Naive B cell (primary cell): ENCODE data around the gene SMARCB1. TPM values are rescaled to one million over a fixed set of nuclear protein-coding genes. Genes with fewer than 3 reads are reported as not detected.

ENCODE experiments used
- ATAC-seq, 2 donors: fragments of 150-1000 bp; cut with Tn5 transposase; 2 replicates each; pipeline ENCODE4 v1.10.0; 2021; ENCODE audit warnings: low read depth in 2 of 2, mild to moderate bottlenecking in 2 of 2, moderate library complexity in 2 of 2
- DNase-seq: peaks from one replicate; pipeline ENCODE4 v3.0.0; 2022
- H3K27ac Mint-ChIP-seq, 6 donors: one replicate each; pipeline ENCODE4 v1.8.0; 2020 to 2022; ENCODE audit warnings: mild to moderate bottlenecking in 6 of 6, mixed read lengths in 6 of 6, moderate library complexity in 5 of 6, inconsistent platforms in 2 of 6
- H3K27me3 Mint-ChIP-seq, 3 donors: one replicate each; pipeline ENCODE4 v1.8.0; 2021 to 2022; ENCODE audit warnings: mixed read lengths in 3 of 3, mild to moderate bottlenecking in 1 of 3
- H3K36me3 Mint-ChIP-seq, 2 donors: one replicate each; pipeline ENCODE4 v1.8.0; 2020 to 2022; ENCODE audit warnings: mixed read lengths in 2 of 2, inconsistent platforms in 1 of 2, mild to moderate bottlenecking in 1 of 2
- H3K4me1 Mint-ChIP-seq, 3 donors: one replicate each; pipeline ENCODE4 v1.8.0; 2020 to 2022; ENCODE audit warnings: mixed read lengths in 3 of 3, inconsistent platforms in 1 of 3, mild to moderate bottlenecking in 1 of 3, moderate library complexity in 1 of 3
- H3K4me3 Mint-ChIP-seq, 8 donors: one replicate each; pipeline ENCODE4 v1.8.0; 2020 to 2022; ENCODE audit warnings: mild to moderate bottlenecking in 8 of 8, mixed read lengths in 8 of 8, moderate library complexity in 8 of 8, inconsistent platforms in 2 of 8
- H3K9me3 Mint-ChIP-seq, 7 donors: one replicate each; pipeline ENCODE4 v1.8.0; 2020 to 2022; ENCODE audit warnings: mixed read lengths in 7 of 7, mild to moderate bottlenecking in 5 of 7, inconsistent platforms in 2 of 7, moderate library complexity in 1 of 7
- polyA plus RNA-seq, 6 donors: library from polyadenylated mRNA; unstranded; fragments of 300-500 nt; fragmentation: Illumina TruSeq; gene quantifications; one replicate each; pipeline ENCODE4 v1.2.3, GENCODE V29; 2021; ENCODE audit warnings: low read depth in 6 of 6

Gene SMARCB1
- polyA plus RNA-seq, 6 donors from 2014 or later: 73.0 to 90.9 (median 78.1) TPM

- DNase-seq (no peak), ATAC-seq (no peak)
- H3K9me3 Mint-ChIP-seq: no peaks in the 10 kb centered on the region
- peak overlapping the region in 3 of 6 donors; percentile 37 to 89 (median 75) for H3K27ac Mint-ChIP-seq
- H3K4me3 Mint-ChIP-seq: peak overlapping the region; percentile 71 to 94 (median 90)
- H3K4me1 Mint-ChIP-seq: peaks cover 51 to 77% (median 76%) of the 10 kb centered on the region in 3 donors
- no peaks in the 10 kb centered on the region for H3K36me3 Mint-ChIP-seq
- H3K27me3 Mint-ChIP-seq: no peaks in the 10 kb centered on the region
Observed at GRCh38 chr22:23767303-23767672, 19.5 kb upstream of the SMARCB1 start.

DNA sequence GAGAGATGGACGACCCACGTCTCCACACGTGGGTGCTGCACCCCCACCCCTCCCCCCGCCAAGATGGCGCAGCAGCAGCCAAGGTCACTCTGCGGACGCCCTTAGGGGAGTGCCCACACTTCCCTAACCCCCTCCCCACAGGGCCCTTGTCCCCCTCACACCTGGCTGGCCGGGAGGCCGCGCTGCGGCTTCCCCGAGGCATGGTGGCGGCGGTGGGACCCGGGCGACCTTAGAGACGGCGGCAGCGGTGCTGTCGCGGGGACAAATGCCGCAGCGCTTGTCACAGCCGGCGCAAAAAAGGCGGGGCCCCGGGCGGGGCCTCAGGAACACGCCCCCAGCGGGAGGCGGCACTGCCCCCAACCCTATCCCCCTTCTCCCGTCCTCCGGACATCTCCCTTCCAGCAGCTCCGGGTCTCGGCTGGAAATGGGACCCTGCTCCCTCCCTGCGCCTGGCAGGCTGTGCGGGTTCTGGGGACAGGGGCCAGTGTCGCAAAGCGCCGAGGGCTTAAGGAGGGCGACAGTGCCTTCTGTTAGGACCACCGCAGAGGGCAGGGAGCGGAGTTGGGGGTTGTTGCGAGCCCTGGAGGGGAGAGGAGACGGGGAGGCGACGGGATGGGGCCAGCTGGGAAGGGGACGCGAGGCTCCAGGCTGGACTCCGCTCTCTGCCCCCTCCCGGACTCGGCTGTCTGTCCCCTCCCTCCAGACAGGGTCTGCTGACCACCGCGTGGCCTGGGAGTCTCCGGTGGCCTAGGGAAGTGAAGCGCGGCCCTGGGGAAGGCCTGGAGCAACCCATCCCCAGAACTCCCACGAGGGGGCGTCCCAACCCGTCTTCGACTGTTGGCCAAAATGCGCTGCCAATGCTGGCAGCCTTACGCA is 18.9 kb upstream of the SMARCB1 start, which contains the start of gene CHCHD10:
TSS of gene CHCHD10 (minus strand) at position 300 of the 876 bp plus-strand sequence. CDS start at position 202, 98 bp downstream.
- Mint-ChIP-seq H3K36me3 (no peaks in the 10 kb centered on the region), H3K27me3 (no peaks in the 10 kb centered on the region), H3K4me1 (peaks cover 46 to 73% (median 73%) of the 10 kb centered on the region in 3 donors), H3K4me3 (peak within 1 kb of the TSS; percentile 84 to 94 (median 90)), H3K9me3 (no peaks in the 10 kb centered on the region), H3K27ac (peak within 1 kb of the TSS in 5 of 6 donors; percentile 87 to 92 (median 91))
- DNase-seq: peak; percentile 78
- ATAC-seq: peak; percentile 64 to 66

GRCh38 chr22:23769321-23769965 is 17.3 kb upstream of the SMARCB1 start:
- H3K4me3 Mint-ChIP-seq: peak overlapping the region; percentile 83 to 94 (median 88)
- ATAC-seq (no peak), DNase-seq (no peak)
- H3K27me3 Mint-ChIP-seq: no peaks in the 10 kb centered on the region
- peaks cover 42 to 71% (median 66%) of the 10 kb centered on the region in 3 donors for H3K4me1 Mint-ChIP-seq
- H3K36me3 Mint-ChIP-seq: no peaks in the 10 kb centered on the region
- H3K9me3 Mint-ChIP-seq: no peaks in the 10 kb centered on the region
- H3K27ac Mint-ChIP-seq: peak overlapping the region in 4 of 6 donors; percentile 67 to 92 (median 71)

DNA sequence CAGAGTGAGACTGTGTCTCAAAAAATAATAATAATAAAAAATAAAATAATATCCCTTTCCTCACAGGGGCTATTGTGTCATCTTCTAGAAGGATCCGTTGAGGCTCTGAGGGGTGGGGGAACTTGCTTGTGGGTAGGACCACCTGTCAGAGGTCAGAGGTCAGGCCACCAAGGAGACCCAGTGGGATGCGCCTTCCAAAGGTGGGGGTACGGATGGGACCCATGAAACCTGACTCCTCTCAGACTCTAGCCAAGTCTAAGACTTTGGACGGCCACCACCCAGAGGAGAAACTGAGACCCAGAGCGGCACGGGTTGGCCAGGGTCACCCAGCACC is 14.5 kb upstream of the SMARCB1 start:
- Mint-ChIP-seq H3K27ac (peak overlapping the region in 4 of 6 donors; percentile 56 to 69 (median 62)), H3K4me1 (peaks cover 36 to 64% (median 59%) of the 10 kb centered on the region in 3 donors), H3K9me3 (no peaks in the 10 kb centered on the region), H3K36me3 (no peaks in the 10 kb centered on the region), H3K4me3 (peak overlapping the region; percentile 61 to 90 (median 84)), H3K27me3 (no peaks in the 10 kb centered on the region)
- ATAC-seq (no peak), DNase-seq (no peak)

GRCh38 chr22:23772649-23773473 is 13.9 kb upstream of the SMARCB1 start, which contains the start of gene MMP11:
MMP11 (plus strand) TSS chr22:23772849; CDS start chr22:23772871, 22 bp downstream.
- Mint-ChIP-seq H3K4me1 (peaks cover 36 to 63% (median 61%) of the 10 kb centered on the region in 3 donors), H3K4me3 (peak within 1 kb of the TSS; percentile 61 to 92 (median 86)), H3K27me3 (no peaks in the 10 kb centered on the region), H3K9me3 (no peaks in the 10 kb centered on the region), H3K36me3 (no peaks in the 10 kb centered on the region), H3K27ac (peak within 1 kb of the TSS; percentile 8 to 97 (median 76))
- ATAC-seq (peak; percentile 48 to 50), DNase-seq (peak; percentile 54)

GRCh38 chr22:23773483-23774113 is 13.2 kb upstream of the SMARCB1 start:
- H3K36me3 Mint-ChIP-seq: no peaks in the 10 kb centered on the region
- H3K9me3 Mint-ChIP-seq: no peaks in the 10 kb centered on the region
- ATAC-seq (no peak), DNase-seq (no peak)
- H3K27ac Mint-ChIP-seq: peak overlapping the region in 5 of 6 donors; percentile 8 to 97 (median 86)
- H3K4me3 Mint-ChIP-seq: peak overlapping the region; percentile 37 to 92 (median 86)
- H3K27me3 Mint-ChIP-seq: no peaks in the 10 kb centered on the region
- H3K4me1 Mint-ChIP-seq: peaks cover 33 to 62% (median 59%) of the 10 kb centered on the region in 3 donors

GRCh38 chr22:23774114-23774921 is 12.4 kb upstream of the SMARCB1 start:
- peaks cover 0 to under 1% of the 10 kb centered on the region in 2 donors for H3K36me3 Mint-ChIP-seq
- no peaks in the 10 kb centered on the region for H3K27me3 Mint-ChIP-seq
- DNase-seq (no peak), ATAC-seq (no peak)
- peaks cover 28 to 55% (median 53%) of the 10 kb centered on the region in 3 donors for H3K4me1 Mint-ChIP-seq
- H3K4me3 Mint-ChIP-seq: peak overlapping the region in 6 of 8 donors; percentile 28 to 90 (median 55)
- no peaks in the 10 kb centered on the region for H3K9me3 Mint-ChIP-seq
- H3K27ac Mint-ChIP-seq: peak overlapping the region in 2 of 6 donors; percentile 11 to 43

GRCh38 chr22:23774922-23775436 is 11.8 kb upstream of the SMARCB1 start:
- ATAC-seq (no peak), DNase-seq (no peak)
- Mint-ChIP-seq H3K36me3 (peaks cover 0 to 7% of the 10 kb centered on the region in 2 donors), H3K27ac (peak overlapping the region in 2 of 6 donors; percentile 11 to 43), H3K4me1 (peaks cover 27 to 52% (median 48%) of the 10 kb centered on the region in 3 donors), H3K27me3 (no peaks in the 10 kb centered on the region), H3K4me3 (peak overlapping the region in 4 of 8 donors; percentile 41 to 72 (median 55)), H3K9me3 (no peaks in the 10 kb centered on the region)

DNA sequence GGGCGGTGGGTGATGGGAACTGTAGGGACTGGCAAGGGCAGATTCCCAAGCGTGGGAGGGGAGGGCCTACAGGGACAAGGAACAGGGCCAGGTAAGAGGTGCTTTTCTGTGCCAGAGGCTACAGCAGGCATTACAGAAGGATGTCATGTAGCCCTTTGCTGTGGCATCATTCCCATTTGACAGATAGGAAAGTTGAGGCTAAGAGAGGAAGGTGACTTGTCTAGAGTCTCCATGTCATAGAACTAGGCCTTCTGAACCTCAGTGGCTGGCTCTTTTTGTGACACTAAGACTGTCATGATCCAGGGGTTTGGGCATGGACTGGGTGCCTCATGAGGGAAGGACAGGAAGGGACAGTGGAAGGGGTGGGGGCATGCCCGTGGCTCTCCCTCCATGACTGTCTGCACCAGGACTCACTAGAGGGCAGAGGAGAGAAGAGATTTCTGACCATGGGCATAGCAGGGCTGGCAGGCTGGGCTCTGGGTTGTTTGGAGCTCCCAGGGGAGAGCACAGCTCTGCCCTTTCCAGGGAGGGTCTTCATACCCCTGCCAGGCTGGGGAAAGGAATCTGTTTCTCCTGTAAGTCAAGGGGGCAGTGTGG is 10.9 kb upstream of the SMARCB1 start:
- Mint-ChIP-seq H3K27ac (peak overlapping the region in 2 of 6 donors; percentile 32 to 77), H3K4me3 (no peak overlapping the region)
- no peak for ATAC-seq

GRCh38 chr22:23777776-23778576 is 8.8 kb upstream of the SMARCB1 start:
- DNase-seq (no peak), ATAC-seq (no peak)
- Mint-ChIP-seq H3K27me3 (no peaks in the 10 kb centered on the region), H3K27ac (no peak overlapping the region), H3K9me3 (no peaks in the 10 kb centered on the region), H3K36me3 (peaks cover 0 to 7% of the 10 kb centered on the region in 2 donors), H3K4me3 (no peak overlapping the region), H3K4me1 (peaks cover 19 to 33% (median 27%) of the 10 kb centered on the region in 3 donors)

More for the DNA sequence above, 10.9 kb upstream of the SMARCB1 start:
- Mint-ChIP-seq H3K9me3 (no peaks in the 10 kb centered on the region), H3K27me3 (no peaks in the 10 kb centered on the region), H3K4me1 (peaks cover 26 to 50% (median 42%) of the 10 kb centered on the region in 3 donors), H3K36me3 (peaks cover 0 to 7% of the 10 kb centered on the region in 2 donors)
- DNase-seq: no peak

DNA sequence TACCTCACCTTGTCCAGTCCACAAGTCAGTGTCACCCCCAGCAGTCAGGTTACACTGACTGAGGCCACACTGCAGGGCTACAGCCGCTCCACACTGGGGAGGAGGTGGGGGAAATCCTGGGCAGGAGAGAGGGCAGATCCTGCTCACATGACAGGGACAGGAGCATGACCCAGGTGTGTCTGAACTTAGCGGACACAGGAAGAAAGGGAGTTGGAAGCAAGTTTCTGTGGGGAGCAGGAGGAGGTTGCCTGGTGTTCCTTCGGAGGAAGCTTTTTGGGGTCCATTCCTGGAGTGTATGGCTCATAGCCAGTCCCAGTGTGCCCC is 8.2 kb upstream of the SMARCB1 start:
- H3K27ac Mint-ChIP-seq: no peak overlapping the region
- H3K4me1 Mint-ChIP-seq: peaks cover 14 to 27% (median 21%) of the 10 kb centered on the region in 3 donors
- DNase-seq: no peak
- H3K4me3 Mint-ChIP-seq: peak overlapping the region in 1 of 8 donors; percentile 80
- ATAC-seq: no peak
- H3K27me3 Mint-ChIP-seq: no peaks in the 10 kb centered on the region
- H3K36me3 Mint-ChIP-seq: peaks cover 0 to 7% of the 10 kb centered on the region in 2 donors
- H3K9me3 Mint-ChIP-seq: no peaks in the 10 kb centered on the region
